ENCODE data around the gene TRAF6.
"Not testable (repeated sequence)": the region's sequence is repeated elsewhere in the genome, so short reads cannot be mapped to it uniquely, and the experiment has no call there.

TRAF6 gene

DNA sequence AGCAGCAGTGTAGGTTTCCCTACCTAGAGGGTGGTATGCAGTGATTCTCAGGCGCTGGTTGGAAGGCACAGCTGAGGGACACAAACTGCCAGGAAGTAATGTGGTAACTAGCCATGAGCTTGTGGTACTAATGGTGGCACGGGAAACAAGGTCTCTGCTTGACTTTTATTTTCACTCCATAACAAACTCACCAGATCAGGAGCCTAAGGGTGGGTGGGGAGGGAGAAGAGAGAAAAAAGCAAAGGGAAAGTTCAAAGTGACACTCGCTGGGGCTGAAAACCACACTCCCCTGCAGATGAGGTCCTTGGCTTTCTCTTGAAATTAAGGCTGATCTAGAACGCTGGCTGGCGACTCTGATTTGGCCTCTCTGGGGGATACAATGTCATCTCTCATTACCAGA is 22.0 kb downstream of the TRAF6 start:
- H3K27ac ChIP-seq = no peak overlapping the region
- TF ChIP-seq CTCF (IDR thresholded peaks at IDR 0.05; ENCODE audit: low read depth, low read length, missing control alignments) = no peak
- DNase-seq = no peak
- in situ Hi-C loops (cut with HindIII; ENCODE audit: low pct_ligation_motif_present, low sequenced_read_pairs) = loop anchor here (25.0 kb wide), 1 partner anchor 201 kb away; the partner anchor contains the start of genes COMMD9 and PRR5L
- H3K27me3 ChIP-seq (replicated peaks) = no peaks in the 10 kb centered on the region
- H3K36me3 ChIP-seq (replicated peaks) = peaks cover 43% of the 10 kb centered on the region
- H3K4me3 ChIP-seq (ENCODE audit: low read depth, low read length) = no peak overlapping the region

- in situ Hi-C loops (cut with HindIII; ENCODE audit: low pct_ligation_motif_present, low sequenced_read_pairs) = loop anchor here (25.0 kb wide), 1 partner anchor 200 kb away; the partner anchor contains the start of genes COMMD9 and PRR5L
- no peak for DNase-seq
- Histone ChIP-seq H3K27ac (peak overlapping the region; percentile 26), H3K4me3 (ENCODE audit: low read depth, low read length) (no peak overlapping the region), H3K36me3 (replicated peaks) (peaks cover 43% of the 10 kb centered on the region), H3K27me3 (replicated peaks) (no peaks in the 10 kb centered on the region)
- no peak for TF ChIP-seq CTCF (IDR thresholded peaks at IDR 0.05; ENCODE audit: low read depth, low read length, missing control alignments)
These were observed 22.5 kb downstream of the TRAF6 start for GRCh38 chr11:36487619-36488018.

DNA sequence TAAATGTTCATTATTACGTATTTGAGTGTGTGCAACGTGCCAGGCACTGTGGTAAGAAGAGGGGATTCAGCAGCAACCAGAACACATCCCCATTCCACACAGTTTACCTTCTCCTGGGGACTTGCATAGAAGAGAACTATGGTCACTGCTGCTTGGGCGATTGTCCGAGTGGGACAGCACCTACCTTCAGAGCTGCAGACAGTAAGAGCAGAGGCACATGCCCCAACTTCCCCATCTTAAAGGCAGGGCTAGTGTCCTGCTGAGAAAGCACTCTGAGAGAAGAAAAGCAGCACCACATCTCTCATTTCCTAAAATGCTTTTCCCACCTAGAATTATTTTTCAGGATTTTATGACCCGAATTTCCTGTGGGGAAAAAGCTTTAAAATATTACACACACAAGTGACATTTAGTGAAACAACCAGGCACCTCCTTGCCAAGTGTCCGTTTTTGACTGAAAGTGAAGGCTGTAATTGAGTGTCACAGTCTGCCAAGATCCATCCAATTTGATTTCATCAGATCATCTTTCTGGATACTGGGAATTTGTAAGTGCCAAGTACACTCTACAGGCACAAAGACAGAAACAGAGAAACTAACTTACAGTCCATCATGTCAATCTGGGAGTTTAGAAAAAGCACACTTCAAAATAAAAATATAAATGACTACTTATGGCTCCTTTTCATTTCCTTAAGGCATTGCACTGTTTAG is 24.6 kb downstream of the TRAF6 start:
- Histone ChIP-seq H3K27ac (no peak overlapping the region), H3K36me3 (replicated peaks) (peaks cover 29% of the 10 kb centered on the region), H3K27me3 (replicated peaks) (no peaks in the 10 kb centered on the region), H3K4me3 (ENCODE audit: low read depth, low read length) (no peak overlapping the region)
- DNase-seq = no peak
- in situ Hi-C loops (cut with HindIII; ENCODE audit: low pct_ligation_motif_present, low sequenced_read_pairs) = loop anchor here (25.0 kb wide), 1 partner anchor 198 kb away; the partner anchor contains the start of genes COMMD9 and PRR5L
- no peak for TF ChIP-seq CTCF (IDR thresholded peaks at IDR 0.05; ENCODE audit: low read depth, low read length, missing control alignments)

DNA sequence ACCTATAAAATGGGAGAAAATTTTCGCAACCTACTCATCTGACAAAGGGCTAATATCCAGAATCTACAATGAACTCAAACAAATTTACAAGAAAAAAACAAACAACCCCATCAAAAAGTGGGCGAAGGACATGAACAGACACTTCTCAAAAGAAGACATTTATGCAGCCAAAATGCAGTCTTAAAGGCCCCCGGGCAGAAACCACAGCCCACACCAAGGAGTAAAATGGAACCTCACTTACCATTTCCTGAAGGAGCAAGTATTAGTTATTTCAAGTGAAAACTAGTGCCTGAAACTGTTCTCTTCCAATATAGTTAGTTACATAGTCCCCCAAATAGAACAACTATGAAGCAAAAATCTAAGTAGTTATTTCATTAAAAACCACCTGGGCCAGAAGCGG is 27.0 kb downstream of the TRAF6 start:
- not testable (repeated sequence) for DNase-seq; H3K27ac ChIP-seq; H3K27me3 ChIP-seq (replicated peaks); H3K4me3 ChIP-seq (ENCODE audit: low read depth, low read length)
- in situ Hi-C loops (cut with HindIII; ENCODE audit: low pct_ligation_motif_present, low sequenced_read_pairs) = loop anchor here (25.0 kb wide), 1 partner anchor 196 kb away; the partner anchor contains the start of genes COMMD9 and PRR5L
- H3K36me3 ChIP-seq (replicated peaks) = peaks cover 14% of the 10 kb centered on the region

GRCh38 chr11:36480833-36481232 is 29.2 kb downstream of the TRAF6 start:
- Histone ChIP-seq H3K36me3 (replicated peaks) (peaks cover 9% of the 10 kb centered on the region), H3K4me3 (ENCODE audit: low read depth, low read length) (no peak overlapping the region), H3K27me3 (replicated peaks) (no peaks in the 10 kb centered on the region), H3K27ac (no peak overlapping the region)
- TF ChIP-seq CTCF (IDR thresholded peaks at IDR 0.05; ENCODE audit: low read depth, low read length, missing control alignments) = no peak
- in situ Hi-C loops (cut with HindIII; ENCODE audit: low pct_ligation_motif_present, low sequenced_read_pairs) = loop anchor here (25.0 kb wide), 1 partner anchor 194 kb away; the partner anchor contains the start of genes COMMD9 and PRR5L
- DNase-seq = no peak

- H3K27ac ChIP-seq = no peak overlapping the region
- H3K4me3 ChIP-seq (ENCODE audit: low read depth, low read length) = no peak overlapping the region
- TF ChIP-seq CTCF (IDR thresholded peaks at IDR 0.05; ENCODE audit: low read depth, low read length, missing control alignments) = peak; percentile 78
- H3K36me3 ChIP-seq (replicated peaks) = peaks cover 2% of the 10 kb centered on the region
- in situ Hi-C loops (cut with HindIII; ENCODE audit: low pct_ligation_motif_present, low sequenced_read_pairs) = loop anchor here (25.0 kb wide), 1 partner anchor 192 kb away; the partner anchor contains the start of genes COMMD9 and PRR5L
- DNase-seq = peak; percentile 55
- no peaks in the 10 kb centered on the region for H3K27me3 ChIP-seq (replicated peaks)
These were observed 31.3 kb downstream of the TRAF6 start for GRCh38 chr11:36478700-36479329.

Data from brain microvascular endothelial cell (primary cell).